Naive thymus-derived CD8-positive, alpha-beta T cell (primary cell): ENCODE measurements around the gene CLCN7. TPM values are rescaled to one million over a fixed set of nuclear protein-coding genes. Genes with fewer than 3 reads are reported as not detected.
A peak's percentile ranks its signal among the peaks of the same experiment; 100 is the strongest.
"Not testable (repeated sequence)": the region's sequence is repeated elsewhere in the genome, so short reads cannot be mapped to it uniquely, and the experiment has no call there.

Experiments used
- ATAC-seq, 2 donors: fragments of 150-1000 bp; cut with Tn5 transposase in 1 of 2; sonication (Bioruptor Pico), chemical (Tn5 transposase) in 1 of 2; 1 replicate in 1 of 2; 2 replicates in 1 of 2; pipeline ENCODE4 v1.10.0; 2021; ENCODE audit warnings: mild to moderate bottlenecking in 2 of 2, moderate library complexity in 2 of 2
- POLR2A ChIA-PET: fragments of 350-600 bp; sonication (Branson Sonifier 250); formaldehyde crosslinking; loops from one replicate; lab custom pipeline; 2021; ENCODE audit warnings: antibody characterized with exemption; lab: Charles Lee
- DNase-seq, 10 donors: peaks; one replicate each; pipeline versions ENCODE4 v3.0.0 to v3.0.0-alpha.2; 2020 to 2022
- H3K27ac Mint-ChIP-seq, 10 donors: one replicate each; pipeline ENCODE4 v1.8.0; 2020 to 2022; ENCODE audit warnings: mild to moderate bottlenecking in 10 of 10, mixed read lengths in 10 of 10, moderate library complexity in 4 of 10, inconsistent platforms in 1 of 10
- H3K27me3 Mint-ChIP-seq, 5 donors: one replicate each; pipeline ENCODE4 v1.8.0; 2021 to 2022; ENCODE audit warnings: mixed read lengths in 5 of 5
- H3K36me3 Mint-ChIP-seq, 3 donors: one replicate each; pipeline ENCODE4 v1.8.0; 2020 to 2022; ENCODE audit warnings: mixed read lengths in 3 of 3, mild to moderate bottlenecking in 2 of 3, inconsistent platforms in 1 of 3
- H3K4me1 Mint-ChIP-seq, 4 donors: one replicate each; pipeline ENCODE4 v1.8.0; 2021 to 2022; ENCODE audit warnings: mixed read lengths in 4 of 4
- H3K4me3 Mint-ChIP-seq, 10 donors: one replicate each; pipeline ENCODE4 v1.8.0; 2020 to 2022; ENCODE audit warnings: mild to moderate bottlenecking in 10 of 10, mixed read lengths in 10 of 10, moderate library complexity in 6 of 10, inconsistent platforms in 1 of 10
- H3K9me3 Mint-ChIP-seq, 9 donors: one replicate each; pipeline ENCODE4 v1.8.0; 2020 to 2022; ENCODE audit warnings: mixed read lengths in 9 of 9, mild to moderate bottlenecking in 3 of 9, inconsistent platforms in 1 of 9, moderate library complexity in 1 of 9
- polyA plus RNA-seq, 3 donors: library from polyadenylated mRNA; unstranded; fragments of 300-500 nt; fragmentation: Illumina TruSeq; gene quantifications; one replicate each; pipeline ENCODE4 v1.2.3, GENCODE V29; 2021
- total RNA-seq, 8 experiments: library from RNA in 2 of 8; stranded (reverse) in 2 of 8; gene quantifications; one replicate each; pipeline ENCODE4 v1.2.3 and lab custom pipeline; 2021 to 2026

Gene CLCN7
- total and polyA plus RNA-seq, 5 experiments from 2014 or later: 18.7 to 116 (median 34.7) TPM

- Mint-ChIP-seq H3K4me3 (peak overlapping the region; percentile 91 to 99 (median 97)), H3K9me3 (no peaks in the 10 kb centered on the region), H3K27me3 (no peaks in the 10 kb centered on the region), H3K4me1 (peaks cover 2 to 33% (median 15%) of the 10 kb centered on the region in 4 donors), H3K36me3 (peaks cover 0 to 8% (median 0%) of the 10 kb centered on the region in 3 donors), H3K27ac (peak overlapping the region; percentile 97 to 100 (median 100))
- ATAC-seq (no peak), DNase-seq (peak in 2 of 10 donors; percentile 3 to 8)
- POLR2A ChIA-PET: interaction anchor here (0.6 to 3.9 kb wide), 20 partner anchors 10 to 409 kb away, joined by 3 to 37 read pairs (median 4); partner anchors contain the start of genes CRAMP1, IFT140, JPT2 and MAPK8IP3
Observed at GRCh38 chr16:1492082-1492922, 17.5 kb upstream of the CLCN7 start.

DNA sequence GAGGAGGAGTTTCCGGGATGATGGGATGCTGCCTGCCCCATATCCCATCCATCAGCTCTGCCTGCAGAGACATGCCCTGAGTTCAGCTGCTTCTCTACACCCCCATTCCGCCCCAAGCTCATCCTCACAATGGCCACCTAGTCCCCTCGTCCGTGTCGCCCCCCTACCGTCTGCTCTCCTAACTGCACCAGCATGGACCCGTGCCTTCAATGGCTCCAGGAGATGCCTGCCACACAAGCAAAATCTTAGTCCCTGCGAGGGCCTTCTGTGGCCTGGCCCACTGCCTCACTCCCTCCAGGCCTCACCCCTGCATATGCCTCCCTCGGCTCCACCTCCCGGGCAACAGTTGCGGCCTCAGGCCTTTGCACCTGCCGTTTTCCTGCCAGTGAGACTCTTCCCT lies 16.5 kb upstream of the CLCN7 start:
- Mint-ChIP-seq H3K36me3 (no peaks in the 10 kb centered on the region), H3K4me1 (peaks cover 2 to 29% (median 15%) of the 10 kb centered on the region in 4 donors), H3K27ac (peak overlapping the region in 9 of 10 donors; percentile 41 to 100 (median 80)), H3K27me3 (no peaks in the 10 kb centered on the region), H3K4me3 (peak overlapping the region in 2 of 10 donors; percentile 26 to 40), H3K9me3 (no peaks in the 10 kb centered on the region)
- POLR2A ChIA-PET: interaction anchor here (2.4 to 3.9 kb wide), 2 partner anchors 15 to 43 kb away, joined by 15 to 37 read pairs; partner anchors contain the start of gene TMEM204
- no peak for ATAC-seq
- no peak for DNase-seq

- Mint-ChIP-seq H3K4me1 (peaks cover 2 to 19% (median 12%) of the 10 kb centered on the region in 4 donors), H3K4me3 (peak overlapping the region in 1 of 10 donors; percentile 28), H3K9me3 (no peaks in the 10 kb centered on the region), H3K27me3 (no peaks in the 10 kb centered on the region), H3K27ac (no peak overlapping the region), H3K36me3 (no peaks in the 10 kb centered on the region)
- ATAC-seq: no peak
- POLR2A ChIA-PET: no interaction called here
- no peak for DNase-seq
Observed at GRCh38 chr16:1489077-1489476, 14.2 kb upstream of the CLCN7 start.

DNA sequence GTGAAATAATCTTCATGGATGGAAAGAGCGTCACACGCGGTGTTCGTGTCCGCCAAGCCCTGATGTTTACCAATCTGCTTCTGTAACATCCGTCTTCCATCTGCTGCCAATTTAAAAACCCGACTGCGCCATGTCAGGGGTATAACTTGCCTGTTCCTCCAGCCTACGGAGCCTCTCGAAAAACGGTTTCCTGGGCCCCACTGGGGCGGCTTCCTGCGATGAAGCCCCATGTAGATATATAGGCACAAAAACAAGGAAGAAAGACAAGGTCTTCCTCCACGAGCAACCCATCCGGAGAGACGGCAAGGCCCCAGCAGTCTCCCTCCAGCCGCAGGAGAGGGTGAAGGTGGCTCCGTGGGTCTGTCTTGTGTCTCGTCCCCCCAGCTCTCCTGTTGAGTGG lies 13.8 kb upstream of the CLCN7 start, which contains the start of gene PTX4:
Gene PTX4, minus strand, starts transcription at position 326 of the 400 bp plus-strand sequence. Its CDS starts 35 bp downstream, at position 291.
- POLR2A ChIA-PET: no interaction called here
- ATAC-seq (no peak), DNase-seq (no peak)
- H3K4me1 Mint-ChIP-seq: peaks cover 2 to 16% (median 10%) of the 10 kb centered on the region in 4 donors
- peak within 1 kb of the TSS in 2 of 10 donors; percentile 39 to 53 for H3K27ac Mint-ChIP-seq
- no peaks in the 10 kb centered on the region for H3K36me3 Mint-ChIP-seq
- peak within 1 kb of the TSS in 1 of 10 donors; percentile 28 for H3K4me3 Mint-ChIP-seq
- H3K27me3 Mint-ChIP-seq: peaks cover 0 to 1% (median 0%) of the 10 kb centered on the region in 5 donors
- H3K9me3 Mint-ChIP-seq: no peaks in the 10 kb centered on the region

DNA sequence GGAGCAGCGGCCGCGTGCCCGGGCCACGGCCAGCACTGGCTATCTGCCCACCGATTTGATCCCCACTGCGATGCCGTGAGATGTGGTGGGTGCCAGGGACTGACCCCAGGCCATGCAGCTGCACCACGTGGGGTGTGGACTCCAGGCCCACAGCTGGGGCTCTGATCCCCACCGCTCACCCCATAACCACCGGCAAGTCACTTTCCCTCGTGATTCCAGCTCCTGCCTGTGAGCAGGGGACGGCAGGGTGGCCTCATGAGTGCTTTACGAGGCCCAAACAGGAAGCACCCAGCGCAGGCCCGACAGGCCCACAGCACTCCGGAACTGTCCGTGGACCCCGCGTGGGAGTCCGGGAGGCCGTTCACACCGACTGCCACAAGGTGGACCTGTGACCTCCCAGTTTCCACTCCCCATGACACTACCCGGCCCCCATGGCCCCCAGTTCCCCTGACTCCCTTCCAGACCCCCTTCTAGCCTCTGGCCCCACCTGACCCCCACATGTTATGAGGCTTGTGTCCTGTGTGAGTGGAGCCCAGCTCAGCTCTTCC lies 13.3 kb upstream of the CLCN7 start:
- ATAC-seq (no peak), DNase-seq (no peak)
- Mint-ChIP-seq H3K27ac (peak overlapping the region in 2 of 10 donors; percentile 39 to 53), H3K27me3 (peaks cover 0 to 1% (median 0%) of the 10 kb centered on the region in 5 donors), H3K4me1 (peaks cover 2 to 16% (median 9%) of the 10 kb centered on the region in 4 donors), H3K36me3 (no peaks in the 10 kb centered on the region), H3K9me3 (no peaks in the 10 kb centered on the region), H3K4me3 (no peak overlapping the region)
- POLR2A ChIA-PET: no interaction called here

- Mint-ChIP-seq H3K27me3 (peaks cover 0 to 1% (median 0%) of the 10 kb centered on the region in 5 donors), H3K4me1 (peaks cover under 1 to 11% (median 4%) of the 10 kb centered on the region in 4 donors), H3K36me3 (no peaks in the 10 kb centered on the region), H3K9me3 (no peaks in the 10 kb centered on the region), H3K27ac (no peak overlapping the region), H3K4me3 (no peak overlapping the region)
- no peak for DNase-seq
- POLR2A ChIA-PET: no interaction called here
- ATAC-seq: no peak
Observed at GRCh38 chr16:1487395-1488053, 12.7 kb upstream of the CLCN7 start.

GRCh38 chr16:1486551-1487390 lies 11.9 kb upstream of the CLCN7 start:
- H3K9me3 Mint-ChIP-seq: no peaks in the 10 kb centered on the region
- H3K4me1 Mint-ChIP-seq: peaks cover 0 to 5% (median 2%) of the 10 kb centered on the region in 4 donors
- no peak for ATAC-seq
- H3K36me3 Mint-ChIP-seq: no peaks in the 10 kb centered on the region
- H3K27ac Mint-ChIP-seq: no peak overlapping the region
- H3K4me3 Mint-ChIP-seq: no peak overlapping the region
- DNase-seq: no peak
- peaks cover 0 to 1% (median 0%) of the 10 kb centered on the region in 5 donors for H3K27me3 Mint-ChIP-seq
- POLR2A ChIA-PET: no interaction called here

- no peaks in the 10 kb centered on the region for H3K36me3 Mint-ChIP-seq
- no peaks in the 10 kb centered on the region for H3K9me3 Mint-ChIP-seq
- POLR2A ChIA-PET: no interaction called here
- DNase-seq: no peak
- H3K4me3 Mint-ChIP-seq: no peak overlapping the region
- no peak for ATAC-seq
- peaks cover 0 to 1% (median 0%) of the 10 kb centered on the region in 5 donors for H3K27me3 Mint-ChIP-seq
- H3K27ac Mint-ChIP-seq: no peak overlapping the region
- peaks cover 0 to 8% (median under 1%) of the 10 kb centered on the region in 4 donors for H3K4me1 Mint-ChIP-seq
Observed at GRCh38 chr16:1485847-1486496, 11.1 kb upstream of the CLCN7 start.

DNA sequence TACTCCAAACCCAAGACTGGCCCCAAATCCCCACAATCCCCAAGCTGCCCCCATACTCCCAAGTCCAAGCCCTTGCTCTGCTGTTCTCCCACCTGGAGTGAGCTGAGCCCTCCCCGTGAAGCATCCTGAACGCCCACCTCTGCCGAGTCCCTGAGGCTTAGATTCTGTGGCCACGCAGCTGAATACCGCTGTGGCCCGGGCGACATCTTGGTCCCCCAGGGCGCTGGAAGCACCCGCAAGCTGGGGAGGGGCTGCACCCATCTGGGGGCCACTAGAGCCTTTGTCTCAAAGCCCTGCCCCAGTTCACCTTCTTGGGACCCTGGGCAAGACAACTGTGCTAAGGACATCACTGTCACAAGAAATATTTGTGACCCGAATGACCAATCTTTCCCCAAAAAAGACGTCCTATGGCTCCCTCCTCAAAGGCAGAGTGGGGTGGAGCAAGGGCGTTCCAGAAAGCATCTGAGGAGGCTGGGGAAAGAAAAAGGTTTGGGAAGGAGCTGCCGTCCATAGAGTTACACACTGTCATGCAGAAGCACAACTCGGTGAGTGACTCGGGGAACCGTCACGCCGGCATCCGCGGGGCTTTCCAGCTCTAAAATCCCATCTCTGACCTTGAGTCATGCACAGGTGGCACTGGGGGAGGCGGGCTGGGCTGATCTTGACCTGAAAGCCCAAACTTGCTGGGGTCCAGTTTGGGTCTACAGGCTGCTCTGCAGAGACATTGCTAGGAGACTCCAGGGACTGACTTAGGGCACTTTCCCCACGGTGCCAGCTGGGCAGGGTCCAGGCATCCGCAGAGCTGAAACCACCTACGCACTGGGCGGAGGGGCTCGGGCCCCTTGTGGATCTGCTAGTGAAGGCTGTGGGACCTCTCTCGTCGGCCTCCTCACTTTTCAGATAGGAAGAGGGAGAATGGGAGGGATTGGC lies 7.3 kb upstream of the CLCN7 start:
- H3K36me3 Mint-ChIP-seq: no peaks in the 10 kb centered on the region
- H3K9me3 Mint-ChIP-seq: no peaks in the 10 kb centered on the region
- peaks cover 0 to 18% (median 1%) of the 10 kb centered on the region in 4 donors for H3K4me1 Mint-ChIP-seq
- ATAC-seq (no peak), DNase-seq (no peak)
- POLR2A ChIA-PET: interaction anchor here (0.5 to 0.6 kb wide), 2 partner anchors 9 to 186 kb away, joined by 3 to 5 read pairs; no protein-coding TSS in a partner anchor
- H3K27me3 Mint-ChIP-seq: peaks cover 0 to 1% (median 0%) of the 10 kb centered on the region in 5 donors
- no peak overlapping the region for H3K4me3 Mint-ChIP-seq
- no peak overlapping the region for H3K27ac Mint-ChIP-seq

DNA sequence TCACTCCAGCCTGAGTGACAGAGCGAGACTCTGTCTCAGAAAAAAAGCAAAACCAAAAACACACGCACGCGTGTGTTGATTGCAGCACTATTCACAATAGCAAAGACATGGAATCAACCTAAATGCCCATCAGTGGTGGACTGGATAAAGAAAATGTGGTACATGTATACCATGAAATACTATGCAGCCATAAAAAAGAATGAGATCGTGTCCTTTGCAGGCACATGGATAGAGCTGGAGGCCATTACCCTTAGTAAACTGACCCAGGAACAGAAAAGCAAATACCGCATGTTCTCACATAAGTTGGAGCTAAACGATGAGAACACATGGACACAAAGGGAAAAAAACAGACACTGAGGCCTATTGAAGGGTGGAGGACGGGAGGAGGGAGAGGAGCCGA lies 4.1 kb upstream of the CLCN7 start:
- H3K36me3 Mint-ChIP-seq, H3K27me3 Mint-ChIP-seq, H3K4me3 Mint-ChIP-seq, ATAC-seq, H3K9me3 Mint-ChIP-seq, DNase-seq: not testable (repeated sequence)
- Mint-ChIP-seq H3K4me1 (peaks cover 4 to 30% (median 10%) of the 10 kb centered on the region in 4 donors), H3K27ac (peak overlapping the region in 1 of 10 donors; percentile 38)
- POLR2A ChIA-PET: interaction anchor here (2.3 kb wide), 1 partner anchor 14 kb away, joined by 8 read pairs; the partner anchor contains the start of gene TELO2
